Activated CD8-positive, alpha-beta T cell treated with anti-CD3 and anti-CD28 coated beads for 36 hours (primary cell): ENCODE results near the gene PCOLCE2. TPM values are rescaled to one million over a fixed set of nuclear protein-coding genes. Genes with fewer than 3 reads are reported as not detected.

Experiments
- ATAC-seq: fragments of 200-7000 bp; cut with Tn5 transposase; one replicate; pipeline ENCODE4 v1.10.0; 2021; ENCODE audit warnings: mild to moderate bottlenecking, moderate library complexity
- CTCF ChIA-PET: fragments of 350-600 bp; sonication (Branson Sonifier 250); formaldehyde crosslinking; loops from one replicate; lab custom pipeline; 2021; ENCODE audit warnings: antibody characterized with exemption; lab: Charles Lee
- POLR2A ChIA-PET: fragments of 350-600 bp; sonication (Branson Sonifier 250); formaldehyde crosslinking; loops from one replicate; lab custom pipeline; 2021; ENCODE audit warnings: antibody characterized with exemption; lab: Charles Lee
- DNase-seq: peaks from one replicate; pipeline ENCODE4 v3.0.0-alpha.2; 2020
- H3K27ac Mint-ChIP-seq: one replicate; pipeline ENCODE4 v1.8.0; 2021; ENCODE audit warnings: mild to moderate bottlenecking, mixed read lengths
- H3K27me3 Mint-ChIP-seq: one replicate; pipeline ENCODE4 v1.8.0; 2021; ENCODE audit warnings: mixed read lengths
- H3K36me3 Mint-ChIP-seq: one replicate; pipeline ENCODE4 v1.8.0; 2021; ENCODE audit warnings: low read depth, mixed read lengths
- H3K4me1 Mint-ChIP-seq: one replicate; pipeline ENCODE4 v1.8.0; 2021; ENCODE audit warnings: low read depth, mixed read lengths
- H3K4me3 Mint-ChIP-seq: one replicate; pipeline ENCODE4 v1.8.0; 2021; ENCODE audit warnings: mild to moderate bottlenecking, moderate library complexity, mixed read lengths
- H3K9me3 Mint-ChIP-seq: one replicate; pipeline ENCODE4 v1.8.0; 2021; ENCODE audit warnings: mixed read lengths
- intact Hi-C: fragments of 100-400 bp; cut with micrococcal nuclease; formaldehyde crosslinking; loops from one replicate; pipeline ENCODE4 v1.10.0; 2022
- total RNA-seq, 2 experiments: library from RNA; stranded (reverse); gene quantifications; one replicate each; pipeline ENCODE4 v1.2.3, GENCODE V29; 2021
- TF ChIP-seq, protein P1 (sequence below): fragments of 200-600 bp; IDR thresholded peaks from one replicate; pipeline ENCODE4 v1.8.0; 2022; ENCODE audit warnings: antibody characterized with exemption, mild to moderate bottlenecking

Gene PCOLCE2
- total RNA-seq, 2 experiments from 2014 or later = 1.1 TPM

DNA sequence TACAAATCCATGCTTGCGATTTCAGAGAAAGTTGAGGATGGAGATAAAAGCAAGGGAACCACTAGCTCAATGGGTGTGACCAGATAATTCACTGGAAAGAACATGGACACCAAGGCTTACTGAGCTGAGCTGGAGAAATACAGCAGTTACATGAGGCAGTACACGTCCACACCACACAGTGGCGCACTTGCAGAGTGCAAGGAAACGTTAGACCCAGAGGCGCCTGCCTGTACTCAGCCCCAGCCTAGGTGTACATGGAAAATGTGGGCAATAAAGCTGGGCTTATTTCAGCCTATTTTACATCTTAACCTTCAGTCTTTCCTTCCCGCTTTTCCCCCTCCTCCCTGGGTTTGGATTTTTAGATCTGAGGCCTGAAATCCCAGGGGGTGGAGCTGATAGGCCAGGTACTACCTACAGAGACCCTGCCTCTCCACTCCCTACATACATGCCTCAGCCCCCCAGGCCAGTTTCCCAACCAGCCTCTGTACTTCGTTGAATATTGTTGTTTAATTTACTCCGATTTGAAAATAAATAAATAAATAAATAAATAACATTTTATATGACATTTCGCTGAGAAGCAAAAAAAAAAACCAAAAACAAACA lies 60.1 kb downstream of the PCOLCE2 start:
- ATAC-seq (peak; percentile 100), DNase-seq (peak; percentile 90)
- TF ChIP-seq, protein P1, sequence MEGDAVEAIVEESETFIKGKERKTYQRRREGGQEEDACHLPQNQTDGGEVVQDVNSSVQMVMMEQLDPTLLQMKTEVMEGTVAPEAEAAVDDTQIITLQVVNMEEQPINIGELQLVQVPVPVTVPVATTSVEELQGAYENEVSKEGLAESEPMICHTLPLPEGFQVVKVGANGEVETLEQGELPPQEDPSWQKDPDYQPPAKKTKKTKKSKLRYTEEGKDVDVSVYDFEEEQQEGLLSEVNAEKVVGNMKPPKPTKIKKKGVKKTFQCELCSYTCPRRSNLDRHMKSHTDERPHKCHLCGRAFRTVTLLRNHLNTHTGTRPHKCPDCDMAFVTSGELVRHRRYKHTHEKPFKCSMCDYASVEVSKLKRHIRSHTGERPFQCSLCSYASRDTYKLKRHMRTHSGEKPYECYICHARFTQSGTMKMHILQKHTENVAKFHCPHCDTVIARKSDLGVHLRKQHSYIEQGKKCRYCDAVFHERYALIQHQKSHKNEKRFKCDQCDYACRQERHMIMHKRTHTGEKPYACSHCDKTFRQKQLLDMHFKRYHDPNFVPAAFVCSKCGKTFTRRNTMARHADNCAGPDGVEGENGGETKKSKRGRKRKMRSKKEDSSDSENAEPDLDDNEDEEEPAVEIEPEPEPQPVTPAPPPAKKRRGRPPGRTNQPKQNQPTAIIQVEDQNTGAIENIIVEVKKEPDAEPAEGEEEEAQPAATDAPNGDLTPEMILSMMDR = peak; percentile 73
- ChIA-PET CTCF (interaction anchor here (0.5 to 4.0 kb wide), 70 partner anchors 8 to 672 kb away, joined by 3 to 37 read pairs (median 5); partner anchors contain the start of genes TRPC1 and U2SURP), POLR2A (interaction anchor here (0.7 kb wide), 1 partner anchor 680 kb away, joined by 3 read pairs; no protein-coding TSS in a partner anchor)
- Mint-ChIP-seq H3K36me3 (no peaks in the 10 kb centered on the region), H3K4me3 (no peak overlapping the region), H3K9me3 (no peaks in the 10 kb centered on the region), H3K27ac (no peak overlapping the region), H3K27me3 (no peaks in the 10 kb centered on the region), H3K4me1 (no peaks in the 10 kb centered on the region)
- intact Hi-C loops = loop anchor here (5.0 kb wide), 1 partner anchor 163 kb away; no protein-coding TSS in a partner anchor

DNA sequence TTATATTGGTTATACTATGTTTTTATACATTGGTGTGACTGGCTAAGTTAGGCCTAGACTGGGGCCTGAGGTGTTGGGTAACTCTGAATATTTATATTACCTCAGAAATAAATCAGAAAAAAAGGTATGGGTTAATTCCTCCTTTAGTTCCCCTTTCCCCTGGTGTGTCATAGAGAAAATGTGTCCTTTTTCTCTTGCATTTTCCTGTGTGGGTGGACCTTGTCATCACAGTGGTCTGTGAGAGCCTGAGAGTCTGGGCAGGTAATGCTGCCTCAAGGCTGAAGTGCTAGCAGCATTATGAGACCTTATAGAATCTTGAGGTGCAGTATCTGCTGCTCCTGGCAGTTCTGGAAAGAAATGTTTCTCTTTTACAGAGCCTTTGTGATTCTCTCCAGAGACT lies 69.7 kb downstream of the PCOLCE2 start:
- no peak for DNase-seq
- H3K9me3 Mint-ChIP-seq = no peaks in the 10 kb centered on the region
- POLR2A ChIA-PET = no interaction called here
- TF ChIP-seq, protein P1 = no peak
- no peak overlapping the region for H3K27ac Mint-ChIP-seq
- intact Hi-C loops = no loop called here
- no peak for ATAC-seq
- peaks cover 8% of the 10 kb centered on the region for H3K27me3 Mint-ChIP-seq
- CTCF ChIA-PET = interaction anchor here (0.9 to 3.2 kb wide), 2 partner anchors 10 kb away, joined by 3 to 23 read pairs; no protein-coding TSS in a partner anchor
- H3K4me3 Mint-ChIP-seq = no peak overlapping the region
- no peaks in the 10 kb centered on the region for H3K36me3 Mint-ChIP-seq
- H3K4me1 Mint-ChIP-seq = no peaks in the 10 kb centered on the region

DNA sequence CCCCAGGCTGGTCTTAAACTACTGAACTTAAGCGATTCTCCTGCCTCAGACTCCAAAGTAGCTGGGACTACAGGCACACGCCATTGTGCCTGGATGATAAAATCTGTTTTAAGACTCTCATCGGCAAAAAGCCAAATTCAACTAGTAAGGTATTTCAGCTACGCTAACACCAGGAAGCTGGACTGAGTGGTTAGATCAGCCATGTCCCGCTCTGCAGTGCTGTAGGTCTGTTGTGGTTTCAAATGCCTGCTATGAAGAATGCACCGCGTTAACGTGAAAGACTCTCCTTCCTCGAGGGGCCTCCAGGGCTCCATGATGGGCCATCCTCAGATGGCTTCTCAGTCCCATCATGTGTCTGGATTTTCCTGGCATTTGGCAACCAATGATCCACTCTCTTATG lies 70.2 kb downstream of the PCOLCE2 start:
- TF ChIP-seq, protein P1 = no peak
- Mint-ChIP-seq H3K27ac (no peak overlapping the region), H3K4me3 (no peak overlapping the region), H3K4me1 (no peaks in the 10 kb centered on the region), H3K36me3 (no peaks in the 10 kb centered on the region), H3K9me3 (no peaks in the 10 kb centered on the region), H3K27me3 (peaks cover 8% of the 10 kb centered on the region)
- ChIA-PET POLR2A (no interaction called here), CTCF (interaction anchor here (3.2 kb wide), 1 partner anchor 10 kb away, joined by 23 read pairs; no protein-coding TSS in a partner anchor)
- no peak for ATAC-seq
- DNase-seq = no peak
- intact Hi-C loops = no loop called here

DNA sequence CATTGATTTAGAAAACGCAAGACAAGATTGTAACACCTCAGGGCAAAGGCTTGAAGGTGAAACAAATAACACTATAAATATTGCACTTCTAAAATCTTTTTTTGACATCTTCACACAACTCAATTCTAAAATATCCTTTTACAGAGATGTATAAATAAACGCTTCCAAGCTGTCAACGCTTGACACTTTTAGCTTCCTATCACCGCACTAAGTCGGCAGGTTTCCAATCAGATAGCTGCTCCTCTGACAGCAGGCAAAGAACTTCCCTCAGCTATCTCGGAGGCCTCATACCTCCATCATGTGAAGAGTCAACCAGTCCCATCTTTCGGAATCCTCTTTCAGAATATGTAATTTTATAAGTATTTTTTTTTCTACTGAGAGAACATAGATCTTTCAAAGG lies 71.0 kb downstream of the PCOLCE2 start:
- ChIA-PET CTCF (interaction anchor here (3.2 kb wide), 1 partner anchor 11 kb away, joined by 23 read pairs; no protein-coding TSS in a partner anchor), POLR2A (no interaction called here)
- no peaks in the 10 kb centered on the region for H3K4me1 Mint-ChIP-seq
- no peak overlapping the region for H3K4me3 Mint-ChIP-seq
- H3K9me3 Mint-ChIP-seq = no peaks in the 10 kb centered on the region
- peaks cover 8% of the 10 kb centered on the region for H3K27me3 Mint-ChIP-seq
- intact Hi-C loops = no loop called here
- no peak for ATAC-seq
- DNase-seq = no peak
- TF ChIP-seq, protein P1 = no peak
- no peaks in the 10 kb centered on the region for H3K36me3 Mint-ChIP-seq
- H3K27ac Mint-ChIP-seq = no peak overlapping the region

DNA sequence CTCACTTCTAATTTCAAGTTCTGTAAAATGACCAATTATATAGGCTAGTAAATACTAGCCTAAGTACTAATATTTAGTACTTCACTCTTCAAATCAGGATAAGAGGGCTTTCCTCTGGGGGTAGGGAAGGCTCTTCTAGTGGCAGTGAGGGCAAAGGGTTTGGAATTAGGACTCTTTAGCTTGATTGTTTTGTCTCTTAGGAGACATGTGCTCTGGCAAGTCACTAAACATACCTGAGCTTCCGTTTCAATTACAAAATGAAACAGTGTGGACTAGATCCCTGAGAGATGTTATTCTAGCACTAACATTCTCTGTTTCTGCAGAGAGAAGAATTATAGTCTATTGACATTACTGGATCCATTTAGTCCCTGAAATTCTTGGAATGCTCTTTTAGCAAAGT lies 71.5 kb downstream of the PCOLCE2 start:
- Mint-ChIP-seq H3K4me3 (no peak overlapping the region), H3K36me3 (no peaks in the 10 kb centered on the region), H3K4me1 (no peaks in the 10 kb centered on the region), H3K9me3 (no peaks in the 10 kb centered on the region), H3K27me3 (peaks cover 8% of the 10 kb centered on the region), H3K27ac (no peak overlapping the region)
- POLR2A ChIA-PET = no interaction called here
- CTCF ChIA-PET = interaction anchor here (2.0 to 3.2 kb wide), 2 partner anchors 11 to 12 kb away, joined by 6 to 23 read pairs; no protein-coding TSS in a partner anchor
- intact Hi-C loops = no loop called here
- no peak for ATAC-seq
- DNase-seq = no peak
- TF ChIP-seq, protein P1 = no peak
